Measurements from ENCODE around the gene FAM20A. TPM values are rescaled to one million over a fixed set of nuclear protein-coding genes. Genes with fewer than 3 reads are reported as not detected.
"Not testable (repeated sequence)": the region's sequence is repeated elsewhere in the genome, so short reads cannot be mapped to it uniquely, and the experiment has no call there.

FAM20A gene
- total RNA-seq, 1 donor = 63.3 TPM

GRCh38 chr17:68518063-68518815 lies 82.9 kb downstream of the FAM20A start:
- H3K9me3 ChIP-seq (ENCODE audit: low read depth, low read length) = no peaks in the 10 kb centered on the region
- no peak overlapping the region for H3K4me2 ChIP-seq (ENCODE audit: insufficient read depth, low read length)
- peaks cover 97% of the 10 kb centered on the region for H3K79me2 ChIP-seq (ENCODE audit: insufficient read depth, low read length)
- no peak overlapping the region for H2AFZ ChIP-seq (ENCODE audit: low read length)
- H3K36me3 ChIP-seq (ENCODE audit: insufficient read depth, low read length) = peaks cover 57% of the 10 kb centered on the region
- no peak for DNase-seq (ENCODE audit: insufficient read length, low spot score, missing footprints)
- no peak overlapping the region for H3K4me3 ChIP-seq (ENCODE audit: insufficient read depth, low read length)
- peaks cover 31% of the 10 kb centered on the region for H3K4me1 ChIP-seq (ENCODE audit: insufficient read depth, low read length)
- H3K27ac ChIP-seq (ENCODE audit: low read depth, low read length) = no peak overlapping the region
- no peaks in the 10 kb centered on the region for H3K27me3 ChIP-seq (ENCODE audit: insufficient read depth, low read length)
- no peak for TF ChIP-seq CTCF (IDR thresholded peaks at IDR 0.05; ENCODE audit: extremely low read depth, low read depth, low read length)
- H4K20me1 ChIP-seq (ENCODE audit: insufficient read depth, low read length) = peaks cover 57% of the 10 kb centered on the region

- peaks cover 61% of the 10 kb centered on the region for H4K20me1 ChIP-seq (ENCODE audit: insufficient read depth, low read length)
- not testable (repeated sequence) for H2AFZ ChIP-seq (ENCODE audit: low read length); H3K9me3 ChIP-seq (ENCODE audit: low read depth, low read length); H3K4me3 ChIP-seq (ENCODE audit: insufficient read depth, low read length); H3K27ac ChIP-seq (ENCODE audit: low read depth, low read length); H3K4me2 ChIP-seq (ENCODE audit: insufficient read depth, low read length); DNase-seq (ENCODE audit: insufficient read length, low spot score, missing footprints); H3K27me3 ChIP-seq (ENCODE audit: insufficient read depth, low read length)
- H3K4me1 ChIP-seq (ENCODE audit: insufficient read depth, low read length) = peaks cover 31% of the 10 kb centered on the region
- peaks cover 98% of the 10 kb centered on the region for H3K79me2 ChIP-seq (ENCODE audit: insufficient read depth, low read length)
- peaks cover 50% of the 10 kb centered on the region for H3K36me3 ChIP-seq (ENCODE audit: insufficient read depth, low read length)
Observed at GRCh38 chr17:68517605-68518004, 83.6 kb downstream of the FAM20A start.

GRCh38 chr17:68516732-68517131 lies 84.4 kb downstream of the FAM20A start:
- H3K27ac ChIP-seq (ENCODE audit: low read depth, low read length) = peak overlapping the region; percentile 37
- H4K20me1 ChIP-seq (ENCODE audit: insufficient read depth, low read length) = peaks cover 55% of the 10 kb centered on the region
- peaks cover 97% of the 10 kb centered on the region for H3K79me2 ChIP-seq (ENCODE audit: insufficient read depth, low read length)
- H3K4me2 ChIP-seq (ENCODE audit: insufficient read depth, low read length) = no peak overlapping the region
- H3K4me1 ChIP-seq (ENCODE audit: insufficient read depth, low read length) = peaks cover 31% of the 10 kb centered on the region
- no peak overlapping the region for H3K4me3 ChIP-seq (ENCODE audit: insufficient read depth, low read length)
- no peaks in the 10 kb centered on the region for H3K9me3 ChIP-seq (ENCODE audit: low read depth, low read length)
- H3K36me3 ChIP-seq (ENCODE audit: insufficient read depth, low read length) = peaks cover 47% of the 10 kb centered on the region
- H2AFZ ChIP-seq (ENCODE audit: low read length) = no peak overlapping the region
- no peak for DNase-seq (ENCODE audit: insufficient read length, low spot score, missing footprints)
- no peaks in the 10 kb centered on the region for H3K27me3 ChIP-seq (ENCODE audit: insufficient read depth, low read length)
- TF ChIP-seq CTCF (IDR thresholded peaks at IDR 0.05; ENCODE audit: extremely low read depth, low read depth, low read length) = no peak

- peaks cover 47% of the 10 kb centered on the region for H3K36me3 ChIP-seq (ENCODE audit: insufficient read depth, low read length)
- TF ChIP-seq CTCF (IDR thresholded peaks at IDR 0.05; ENCODE audit: extremely low read depth, low read depth, low read length) = no peak
- H3K4me3 ChIP-seq (ENCODE audit: insufficient read depth, low read length) = peak overlapping the region; percentile 80
- peak overlapping the region; percentile 99 for H3K4me2 ChIP-seq (ENCODE audit: insufficient read depth, low read length)
- no peak overlapping the region for H2AFZ ChIP-seq (ENCODE audit: low read length)
- peaks cover 49% of the 10 kb centered on the region for H4K20me1 ChIP-seq (ENCODE audit: insufficient read depth, low read length)
- H3K79me2 ChIP-seq (ENCODE audit: insufficient read depth, low read length) = peaks cover 82% of the 10 kb centered on the region
- H3K27me3 ChIP-seq (ENCODE audit: insufficient read depth, low read length) = no peaks in the 10 kb centered on the region
- peak; percentile 89 for DNase-seq (ENCODE audit: insufficient read length, low spot score, missing footprints)
- H3K4me1 ChIP-seq (ENCODE audit: insufficient read depth, low read length) = peaks cover 34% of the 10 kb centered on the region
- no peaks in the 10 kb centered on the region for H3K9me3 ChIP-seq (ENCODE audit: low read depth, low read length)
- H3K27ac ChIP-seq (ENCODE audit: low read depth, low read length) = peak overlapping the region; percentile 98
Observed at GRCh38 chr17:68514831-68515635, 86.1 kb downstream of the FAM20A start.
